GM12878 (cell line): Measurements from ENCODE around the gene CSNK1A1. TPM values are rescaled to one million over a fixed set of nuclear protein-coding genes. Genes with fewer than 3 reads are reported as not detected.

ENCODE experiments used
- ATAC-seq: fragments of 200-7000 bp; cut with Tn5 transposase; 3 replicates; pipeline ENCODE4 v1.9.1; 2020; ENCODE audit warnings: mild to moderate bottlenecking, moderate library complexity
- BruUV-seq: library from RNA; stranded (reverse); fragments of 400-500 nt; replicated peaks from 2 replicates; lab custom pipeline; 2021; lab: Mats Ljungman, UMichigan
- CTCF ChIA-PET: fragments of 300-600 bp; sonication (Branson Sonifier 250); formaldehyde crosslinking; extraction: SDS; loops from one replicate; lab custom pipeline; 2021; ENCODE audit warnings: inconsistent platforms; lab: Yijun Ruan, JAX
- POLR2A ChIA-PET: fragments of 350-600 bp; formaldehyde crosslinking; extraction: SDS; loops from one replicate; lab custom pipeline; 2021; ENCODE audit warnings: inconsistent platforms; lab: Charles Lee
- RAD21 ChIA-PET: fragments of 300-600 bp; sonication (Branson Sonifier 250); formaldehyde crosslinking; loops from one replicate; lab custom pipeline; 2023; ENCODE audit warnings: antibody characterized with exemption; ENCODE audit not compliant: unreplicated experiment; lab: Charles Lee
- SMC1A ChIA-PET: fragments of 300-600 bp; sonication (Branson Sonifier 250); formaldehyde crosslinking; loops from one replicate; lab custom pipeline; 2023; ENCODE audit not compliant: unreplicated experiment, uncharacterized antibody; lab: Charles Lee
- DNase-seq: peaks from one replicate; pipeline ENCODE4 v3.0.0-alpha.2; 2011; ENCODE audit warnings: low read depth, low spot score
- FAIRE-seq: peaks from 3 replicates; lab custom pipeline; 2011; peaks lifted over from hg19 to GRCh38; lab: Jason Lieb, UNC
- H2AFZ ChIP-seq: 2 replicates; pipeline ENCODE4 v1.6.0; 2011; ENCODE audit warnings: low read depth, low read length, control low read depth; ENCODE audit not compliant: control insufficient read depth
- H3K27ac ChIP-seq: 2 replicates; pipeline ENCODE4 v1.5.1; 2011; ENCODE audit warnings: control low read depth; ENCODE audit not compliant: control insufficient read depth, insufficient read depth
- H3K27me3 ChIP-seq, 2 experiments: replicated peaks in 1 of 2; 2 replicates each; pipeline versions ENCODE4 v1.6.0 to v1.6.1; 2011; ENCODE audit warnings: low read length in 1 of 2; ENCODE audit not compliant: control insufficient read depth in 2 of 2, insufficient read depth in 2 of 2
- H3K36me3 ChIP-seq, 2 experiments: 2 replicates each; pipeline ENCODE4 v1.5.1; 2011; ENCODE audit warnings: low read length in 1 of 2; ENCODE audit not compliant: control insufficient read depth in 2 of 2, insufficient read depth in 2 of 2
- H3K4me1 ChIP-seq: 2 replicates; pipeline ENCODE4 v1.6.1; 2011; ENCODE audit warnings: mild to moderate bottlenecking, low read length, moderate library complexity, mixed read lengths; ENCODE audit not compliant: control insufficient read depth, insufficient read depth
- H3K4me2 ChIP-seq: 2 replicates; pipeline ENCODE4 v1.6.0; 2011; ENCODE audit warnings: control low read depth; ENCODE audit not compliant: control insufficient read depth, insufficient read depth
- H3K4me3 ChIP-seq: fragments of 200-600 bp; sonication (generic); 2 replicates; pipeline ENCODE4 v1.5.1; 2016
- H3K79me2 ChIP-seq: 2 replicates; pipeline ENCODE4 v1.6.0; 2011; ENCODE audit warnings: low read length; ENCODE audit not compliant: control insufficient read depth, insufficient read depth
- H3K9ac ChIP-seq: 2 replicates; pipeline ENCODE4 v1.8.0; 2011; ENCODE audit warnings: low read length, control low read depth, mixed read lengths; ENCODE audit not compliant: control insufficient read depth, insufficient read depth
- H3K9me3 ChIP-seq: replicated peaks from 3 replicates; pipeline ENCODE4 v1.5.1; 2011; ENCODE audit warnings: mild to moderate bottlenecking, low read length; ENCODE audit not compliant: control insufficient read depth, insufficient read depth
- H4K20me1 ChIP-seq: 2 replicates; pipeline ENCODE4 v1.6.0; 2011; ENCODE audit not compliant: control insufficient read depth, insufficient read depth
- ATF3 ChIP-seq: IDR thresholded peaks from 2 replicates; pipeline ENCODE4 v1.6.1; 2011; ENCODE audit warnings: low read depth, mild to moderate bottlenecking, low read length, moderate library complexity, borderline replicate concordance; ENCODE audit errors: extremely low read depth
- E4F1 ChIP-seq: fragments of 450-650 bp; IDR thresholded peaks from 2 replicates; pipeline ENCODE4 v1.6.1; 2018; ENCODE audit warnings: borderline replicate concordance, mild to moderate bottlenecking; ENCODE audit not compliant: partially characterized antibody
- FOXM1 ChIP-seq: IDR thresholded peaks from 2 replicates; pipeline ENCODE4 v1.6.1; 2012; ENCODE audit warnings: low read depth, mild to moderate bottlenecking, inconsistent platforms, low read length, moderate library complexity
- MLLT1 ChIP-seq: fragments of 450-650 bp; IDR thresholded peaks from 2 replicates; pipeline ENCODE4 v1.6.1; 2016; ENCODE audit warnings: mild to moderate bottlenecking
- NFXL1 ChIP-seq: fragments of 450-650 bp; IDR thresholded peaks from 2 replicates; pipeline ENCODE4 v1.6.1; 2017; ENCODE audit warnings: antibody characterized with exemption, mild to moderate bottlenecking, borderline replicate concordance
- PAX5 ChIP-seq: IDR thresholded peaks from 2 replicates; pipeline ENCODE4 v1.6.1; 2011; ENCODE audit warnings: low read depth, low read length, borderline replicate concordance
- RCOR1 ChIP-seq: conservative IDR thresholded peaks from 2 replicates; pipeline ENCODE4 v1.6.1; 2012; ENCODE audit warnings: low read depth, low read length, improper control_type of control experiment
- SMAD5 ChIP-seq: IDR thresholded peaks from 2 replicates; pipeline ENCODE4 v1.6.1; 2016; ENCODE audit warnings: antibody characterized with exemption, low read depth
- SMARCA5 ChIP-seq: fragments of 450-650 bp; IDR thresholded peaks from 2 replicates; pipeline ENCODE4 v1.6.1; 2017; ENCODE audit warnings: mild to moderate bottlenecking
- YBX1 ChIP-seq: fragments of 450-650 bp; IDR thresholded peaks from 2 replicates; pipeline ENCODE4 v1.6.1; 2016; ENCODE audit warnings: antibody characterized with exemption
- YY1 ChIP-seq: IDR thresholded peaks from 2 replicates; pipeline ENCODE4 v1.6.1; 2011; ENCODE audit warnings: low read depth, mild to moderate bottlenecking, low read length
- WGBS: methylation state at CpG from one replicate; pipeline ENCODE4 v1.1.6; 2016; ENCODE audit warnings: low lambda C conversion rate; ENCODE audit not compliant: insufficient replicate concordance, insufficient coverage; ENCODE audit errors: missing lambda C conversion rate; 5-methylcytosine and 5-hydroxymethylcytosine counted together
- in situ Hi-C: fragments of 300-500 bp; cut with MboI; formaldehyde crosslinking; loops from 9 replicates; pipeline ENCODE4 v1.14.3; 2018; ENCODE audit warnings: mixed read lengths
- intact Hi-C: fragments of 100-400 bp; cut with micrococcal nuclease; formaldehyde crosslinking; loops from one replicate; pipeline ENCODE4 v1.14.2; 2022; ENCODE audit not compliant: unreplicated experiment
- polyA plus RNA-seq, 11 experiments: library from polyadenylated mRNA; depleted of rRNA in 4 of 11; unstranded in 6 of 11; stranded (reverse) in 5 of 11; fragments of >200 nt; fragmentation: Nextera tagmentation in 4 of 11; fragmentation: Illumina TruSeq in 1 of 11; extraction: Ambion mirVana in 4 of 11; extraction: Trizol in 1 of 11; gene quantifications; 1 replicate in 1 of 11; 2 replicates in 10 of 11; pipeline versions ENCODE4 v1.2.1 to v1.2.3, GENCODE V29; 2011 to 2016; ENCODE audit warnings: inconsistent platforms in 2 of 11, missing spikeins in 2 of 11, low read depth in 1 of 11
- total RNA-seq, 4 experiments: library from RNA; depleted of rRNA in 3 of 4; stranded (reverse); fragments of >200 nt in 3 of 4; fragmentation: Illumina TruSeq in 1 of 4; extraction: Trizol in 1 of 4; gene quantifications; 2 replicates each; pipeline versions ENCODE4 v1.2.1 to v1.2.3, GENCODE V29; 2013 to 2021

CSNK1A1 gene
- total and polyA plus RNA-seq, 10 of the 15 experiments (the other 5 are each of a cell fraction or from before 2014, with no cell fraction given): 53.3 to 155 (median 133) TPM

- WGBS: 100% methylated on average over 1 of the region's 1 CpG
- FAIRE-seq: no peak
- intact Hi-C loops: no loop called here
Observed at GRCh38 chr5:149510136-149510535, 41.1 kb downstream of the CSNK1A1 start.

More at GRCh38 chr5:149510136-149510535, 41.1 kb downstream of the CSNK1A1 start:
- ChIA-PET CTCF (interaction anchor here (1.8 kb wide), 1 partner anchor 107 kb away, joined by 5 read pairs; no protein-coding TSS in a partner anchor), POLR2A (no interaction called here), SMC1A (interaction anchor here (0.9 to 1.5 kb wide), 2 partner anchors 16 kb away, joined by 3 read pairs; no protein-coding TSS in a partner anchor), RAD21 (no interaction called here)
- no peaks in the 10 kb centered on the region for H3K4me1 ChIP-seq
- TF ChIP-seq FOXM1: no peak
- TF ChIP-seq MLLT1: no peak
- no peak for TF ChIP-seq SMARCA5
- TF ChIP-seq RCOR1: no peak
- TF ChIP-seq NFXL1: no peak
- no peak for TF ChIP-seq SMAD5
- no peak for TF ChIP-seq ATF3
- no peak for TF ChIP-seq PAX5
- TF ChIP-seq YY1: no peak
- no peak for TF ChIP-seq YBX1
- TF ChIP-seq E4F1: no peak
- H2AFZ ChIP-seq: no peak overlapping the region
- H3K4me2 ChIP-seq: no peak overlapping the region
- peaks cover 8% of the 10 kb centered on the region for H3K79me2 ChIP-seq
- no peaks in the 10 kb centered on the region; the same call in 1 of the 2 replicates for H4K20me1 ChIP-seq
- ATAC-seq: no peak
- H3K9me3 ChIP-seq: no peaks in the 10 kb centered on the region
- peaks cover 13 to 31% of the 10 kb centered on the region in 2 experiments for H3K36me3 ChIP-seq
- no peak for DNase-seq
- H3K4me3 ChIP-seq: no peak overlapping the region
- H3K9ac ChIP-seq: no peak overlapping the region
- in situ Hi-C loops: no loop called here
- no peaks in the 10 kb centered on the region for H3K27me3 ChIP-seq
- H3K27ac ChIP-seq: no peak overlapping the region
- BruUV-seq: no TSS peak
